Breast epithelium (tissue), 4 donors: ENCODE measurements around the gene ACOT9. TPM values are rescaled to one million over a fixed set of nuclear protein-coding genes. Genes with fewer than 3 reads are reported as not detected.
"Not testable (repeated sequence)": the region's sequence is repeated elsewhere in the genome, so short reads cannot be mapped to it uniquely, and the experiment has no call there.

ENCODE experiments used
- DNase-seq, 2 donors: peaks; one replicate each; pipeline ENCODE4 v3.0.0-alpha.2; 2019; ENCODE audit warnings: low spot score in 2 of 2
- H3K27ac ChIP-seq, 2 donors: fragments of 200-600 bp; sonication (generic) in 1 of 2; one replicate each; pipeline ENCODE4 v1.5.1; 2016 to 2019; ENCODE audit warnings: mild to moderate bottlenecking in 1 of 2
- H3K27me3 ChIP-seq, 2 donors: fragments of 200-600 bp; sonication (generic) in 1 of 2; one replicate each; pipeline versions ENCODE4 v1.5.1 to v1.6.0; 2017 to 2019; ENCODE audit warnings: control low read depth in 1 of 2, mild to moderate bottlenecking in 1 of 2
- H3K36me3 ChIP-seq: fragments of 200-600 bp; one replicate; pipeline ENCODE4 v1.5.1; 2019
- H3K4me1 ChIP-seq, 2 donors: fragments of 200-600 bp; sonication (generic); one replicate each; pipeline ENCODE4 v1.5.1; 2016 to 2019; ENCODE audit warnings: control low read depth in 1 of 2
- H3K4me3 ChIP-seq, 3 donors: fragments of 200-600 bp; sonication (generic); 1 replicate in 2 of 3; 2 replicates in 1 of 3; pipeline ENCODE4 v1.5.1; 2016 to 2019; ENCODE audit warnings: mild to moderate bottlenecking in 3 of 3, moderate library complexity in 2 of 3
- H3K9me3 ChIP-seq, 2 donors: fragments of 200-600 bp; sonication (generic) in 1 of 2; one replicate each; pipeline ENCODE4 v1.5.1; 2016 to 2019; ENCODE audit warnings: control low read depth in 1 of 2
- CTCF ChIP-seq, 3 donors: fragments of 450-650 bp; IDR thresholded peaks; one replicate each; pipeline ENCODE4 v1.5.1; 2016 to 2017; ENCODE audit warnings: antibody characterized with exemption in 3 of 3, mild to moderate bottlenecking in 3 of 3, moderate library complexity in 3 of 3
- POLR2A ChIP-seq: fragments of 450-650 bp; IDR thresholded peaks from one replicate; pipeline ENCODE4 v1.6.1; 2016; ENCODE audit warnings: antibody characterized with exemption, mild to moderate bottlenecking, moderate library complexity
- POLR2AphosphoS5 ChIP-seq, 3 donors: sonication (generic); formaldehyde crosslinking; IDR thresholded peaks; one replicate each; pipeline ENCODE4 v1.6.1; 2017; ENCODE audit warnings: antibody characterized with exemption in 3 of 3
- intact Hi-C: fragments of 100-400 bp; cut with DNase I; formaldehyde crosslinking; loops from one replicate; pipeline ENCODE4 v1.15.1; 2023; ENCODE audit warnings: low total_unique reads
- total RNA-seq, 3 donors: library from RNA; depleted of rRNA; stranded (reverse); fragments of >200 nt; gene quantifications; one replicate each; pipeline ENCODE4 v1.1.0, GENCODE V29; 2016

ACOT9 gene
- total RNA-seq, 3 donors from 2014 or later = 38.7 to 42.3 (median 41.0) TPM

GRCh38 chrX:23661671-23662070 is 81.4 kb downstream of the ACOT9 start:
- H3K36me3 ChIP-seq = no peaks in the 10 kb centered on the region
- H3K4me3 ChIP-seq = no peak overlapping the region
- no peak overlapping the region for H3K27ac ChIP-seq
- no peak for DNase-seq
- no peak for TF ChIP-seq POLR2AphosphoS5 (IDR thresholded peaks at IDR 0.05)
- TF ChIP-seq CTCF (IDR thresholded peaks at IDR 0.05) = no peak
- TF ChIP-seq POLR2A = no peak
- intact Hi-C loops = no loop called here
- H3K9me3 ChIP-seq = no peaks in the 10 kb centered on the region
- H3K27me3 ChIP-seq = peaks cover 0 to 10% of the 10 kb centered on the region in 2 donors
- no peaks in the 10 kb centered on the region for H3K4me1 ChIP-seq

- TF ChIP-seq CTCF (IDR thresholded peaks at IDR 0.05) = no peak
- TF ChIP-seq POLR2AphosphoS5 (IDR thresholded peaks at IDR 0.05) = no peak
- no peak for TF ChIP-seq POLR2A
- H3K4me1 ChIP-seq = no peaks in the 10 kb centered on the region
- no peak overlapping the region for H3K27ac ChIP-seq
- intact Hi-C loops = no loop called here
- H3K4me3 ChIP-seq = no peak overlapping the region
- H3K27me3 ChIP-seq = peaks cover 0 to 10% of the 10 kb centered on the region in 2 donors
- no peaks in the 10 kb centered on the region for H3K9me3 ChIP-seq
- no peaks in the 10 kb centered on the region for H3K36me3 ChIP-seq
- no peak for DNase-seq
Measured at GRCh38 chrX:23660766-23661132, 82.3 kb downstream of the ACOT9 start.

- peaks cover 0 to 10% of the 10 kb centered on the region in 2 donors for H3K27me3 ChIP-seq
- intact Hi-C loops, H3K9me3 ChIP-seq, DNase-seq, H3K4me1 ChIP-seq, H3K36me3 ChIP-seq, H3K4me3 ChIP-seq, H3K27ac ChIP-seq: not testable (repeated sequence)
Measured at GRCh38 chrX:23660083-23660765, 82.9 kb downstream of the ACOT9 start.

- H3K4me1 ChIP-seq = no peaks in the 10 kb centered on the region
- DNase-seq = no peak
Measured at GRCh38 chrX:23659339-23659738, 83.7 kb downstream of the ACOT9 start.

GRCh38 chrX:23656684-23657083 is 86.4 kb downstream of the ACOT9 start:
- Histone ChIP-seq H3K36me3 (no peaks in the 10 kb centered on the region), H3K9me3 (no peaks in the 10 kb centered on the region), H3K27me3 (peaks cover 0 to 26% of the 10 kb centered on the region in 2 donors), H3K4me1 (no peaks in the 10 kb centered on the region), H3K4me3 (no peak overlapping the region), H3K27ac (no peak overlapping the region)
- intact Hi-C loops = no loop called here
- TF ChIP-seq POLR2A (no peak), POLR2AphosphoS5 (IDR thresholded peaks at IDR 0.05) (no peak), CTCF (IDR thresholded peaks at IDR 0.05) (no peak)
- DNase-seq = no peak

More at GRCh38 chrX:23659339-23659738, 83.7 kb downstream of the ACOT9 start:
- Histone ChIP-seq H3K27ac (no peak overlapping the region), H3K4me3 (no peak overlapping the region), H3K27me3 (peaks cover 0 to 6% of the 10 kb centered on the region in 2 donors), H3K36me3 (no peaks in the 10 kb centered on the region), H3K9me3 (no peaks in the 10 kb centered on the region)
- intact Hi-C loops = no loop called here
- TF ChIP-seq CTCF (IDR thresholded peaks at IDR 0.05) = no peak
- TF ChIP-seq POLR2A = no peak
- TF ChIP-seq POLR2AphosphoS5 (IDR thresholded peaks at IDR 0.05) = no peak
